H1 (cell line): Measurements from ENCODE around the gene IFTAP. TPM values are rescaled to one million over a fixed set of nuclear protein-coding genes. Genes with fewer than 3 reads are reported as not detected.

ENCODE experiments used
- CTCF ChIA-PET: fragments of 300-600 bp; sonication (Branson Sonifier 250); formaldehyde crosslinking; loops from one replicate; lab custom pipeline; 2021; ENCODE audit not compliant: partially characterized antibody; lab: Charles Lee
- POLR2A ChIA-PET: fragments of 300-600 bp; sonication (Branson Sonifier 250); formaldehyde crosslinking; loops from one replicate; lab custom pipeline; 2021; ENCODE audit warnings: inconsistent platforms; ENCODE audit not compliant: partially characterized antibody; lab: Charles Lee
- DNase-seq, 2 experiments: peaks; one replicate each; pipeline versions ENCODE4 v3.0.0 to v3.0.0-alpha.2; 2010 to 2022; ENCODE audit warnings: low spot score in 2 of 2, low read depth in 1 of 2, mixed read lengths in 1 of 2
- FAIRE-seq: peaks from 2 replicates; lab custom pipeline; 2011; peaks lifted over from hg19 to GRCh38; lab: Jason Lieb, UNC
- H2AFZ ChIP-seq: 2 replicates; pipeline ENCODE4 v1.8.1; 2012; ENCODE audit warnings: low read length, inconsistent platforms
- H2AK5ac ChIP-seq: 2 replicates; pipeline ENCODE4 v1.6.1; 2013; ENCODE audit warnings: low read depth, low read length
- H2BK120ac ChIP-seq: replicated peaks from 2 replicates; pipeline ENCODE3; 2013; ENCODE audit warnings: low read depth, low read length, inconsistent platforms
- H2BK12ac ChIP-seq: 2 replicates; pipeline ENCODE4 v1.6.1; 2013; ENCODE audit warnings: low read depth, low read length
- H2BK15ac ChIP-seq: 2 replicates; pipeline ENCODE4 v1.6.1; 2013; ENCODE audit warnings: low read length
- H2BK20ac ChIP-seq: 2 replicates; pipeline ENCODE4 v1.6.1; 2013; ENCODE audit warnings: low read length
- H2BK5ac ChIP-seq: 2 replicates; pipeline ENCODE4 v1.6.1; 2013; ENCODE audit warnings: low read depth, low read length
- H3K14ac ChIP-seq: 2 replicates; pipeline ENCODE4 v1.6.1; 2013; ENCODE audit warnings: inconsistent platforms; ENCODE audit not compliant: insufficient read length
- H3K18ac ChIP-seq: 2 replicates; pipeline ENCODE4 v1.6.1; 2013; ENCODE audit warnings: low read length; ENCODE audit errors: extremely low read depth
- H3K23ac ChIP-seq: 2 replicates; pipeline ENCODE4 v1.6.1; 2013; ENCODE audit warnings: inconsistent platforms; ENCODE audit not compliant: insufficient read length
- H3K23me2 ChIP-seq: 2 replicates; pipeline ENCODE4 v1.6.1; 2013; ENCODE audit warnings: low read depth, low read length
- H3K27ac ChIP-seq: 2 replicates; pipeline ENCODE4 v1.6.1; 2011; ENCODE audit warnings: low read depth, low read length, inconsistent platforms
- H3K27me3 ChIP-seq, 4 experiments: replicated peaks in 1 of 4; 1 replicate in 1 of 4; 2 replicates in 3 of 4; pipeline versions ENCODE4 v1.6.1 to v1.8.1; 2011 to 2013; ENCODE audit warnings: low read length in 3 of 4, mild to moderate bottlenecking in 3 of 4, inconsistent platforms in 2 of 4, mixed read lengths in 2 of 4, moderate library complexity in 1 of 4; ENCODE audit not compliant: control insufficient read depth in 3 of 4, insufficient read depth in 3 of 4; ENCODE audit errors: extremely low read depth in 1 of 4
- H3K36me3 ChIP-seq, 4 experiments: 2 replicates each; pipeline versions ENCODE4 v1.6.1 to v1.8.1; 2011 to 2013; ENCODE audit warnings: mild to moderate bottlenecking in 4 of 4, low read length in 3 of 4, moderate library complexity in 2 of 4, control low read depth in 1 of 4, inconsistent platforms in 1 of 4; ENCODE audit not compliant: insufficient read depth in 4 of 4, control insufficient read depth in 2 of 4
- H3K4ac ChIP-seq: replicated peaks from 2 replicates; pipeline ENCODE3; 2013; ENCODE audit warnings: low read length, low read depth, mixed read lengths, inconsistent platforms; ENCODE audit not compliant: insufficient read length
- H3K4me1 ChIP-seq, 4 experiments: replicated peaks in 1 of 4; 1 replicate in 1 of 4; 2 replicates in 3 of 4; pipeline versions ENCODE4 v1.6.1 to v1.8.1; 2011 to 2013; ENCODE audit warnings: low read length in 3 of 4, inconsistent platforms in 2 of 4, mixed read lengths in 1 of 4; ENCODE audit not compliant: insufficient read depth in 4 of 4, control insufficient read depth in 3 of 4
- H3K4me2 ChIP-seq, 2 experiments: 2 replicates each; pipeline versions ENCODE4 v1.6.1 to v1.8.1; 2011 to 2013; ENCODE audit warnings: low read depth in 2 of 2, low read length in 2 of 2, control low read depth in 1 of 2, inconsistent platforms in 1 of 2, mild to moderate bottlenecking in 1 of 2; ENCODE audit not compliant: insufficient read depth in 1 of 2
- H3K4me3 ChIP-seq, 4 experiments: fragments of 200-600, 300-600 bp in 1 of 4; sonication (generic), shearing (Covaris generic), sonication (Bioruptor Twin) in 1 of 4; 2 replicates each; pipeline versions ENCODE4 v1.5.1 to v1.8.1; 2011 to 2016; ENCODE audit warnings: low read length in 4 of 4, low read depth in 3 of 4, control low read depth in 2 of 4, inconsistent platforms in 2 of 4, mild to moderate bottlenecking in 2 of 4, mixed read lengths in 1 of 4, moderate library complexity in 1 of 4; ENCODE audit not compliant: insufficient read depth in 2 of 4; ENCODE audit errors: extremely low read depth in 1 of 4
- H3K56ac ChIP-seq: replicated peaks from 2 replicates; pipeline ENCODE3; 2013; ENCODE audit warnings: low read depth, mild to moderate bottlenecking, mixed read lengths, low read length, inconsistent platforms; ENCODE audit not compliant: insufficient read length
- H3K79me1 ChIP-seq: 2 replicates; pipeline ENCODE4 v1.6.1; 2013; ENCODE audit warnings: low read depth, low read length, control low read depth
- H3K79me2 ChIP-seq, 2 experiments: 2 replicates each; pipeline versions ENCODE4 v1.6.1 to v1.8.1; 2012 to 2013; ENCODE audit warnings: low read length in 2 of 2, mild to moderate bottlenecking in 2 of 2, inconsistent platforms in 1 of 2; ENCODE audit not compliant: insufficient read depth in 2 of 2, control insufficient read depth in 1 of 2
- H3K9ac ChIP-seq, 4 experiments: replicated peaks in 1 of 4; 1 replicate in 1 of 4; 2 replicates in 3 of 4; pipeline versions ENCODE4 v1.6.1 to v1.8.1; 2011 to 2013; ENCODE audit warnings: low read depth in 3 of 4, low read length in 3 of 4, control low read depth in 2 of 4, mild to moderate bottlenecking in 2 of 4, moderate library complexity in 2 of 4, inconsistent platforms in 1 of 4; ENCODE audit errors: extremely low read depth in 1 of 4
- H3K9me3 ChIP-seq, 2 experiments: 2 replicates each; pipeline versions ENCODE4 v1.6.1 to v1.8.1; 2012 to 2013; ENCODE audit warnings: mild to moderate bottlenecking in 2 of 2, moderate library complexity in 2 of 2, control low read depth in 1 of 2, inconsistent platforms in 1 of 2, low read depth in 1 of 2, low read length in 1 of 2, mixed read lengths in 1 of 2; ENCODE audit not compliant: insufficient read depth in 2 of 2
- H4K20me1 ChIP-seq, 2 experiments: replicated peaks in 1 of 2; 2 replicates each; pipeline versions ENCODE3 to v1.8.1; 2011 to 2013; ENCODE audit warnings: inconsistent platforms in 2 of 2, low read length in 2 of 2, mild to moderate bottlenecking in 1 of 2; ENCODE audit not compliant: insufficient read depth in 2 of 2, control insufficient read depth in 1 of 2
- H4K5ac ChIP-seq: 2 replicates; pipeline ENCODE4 v1.6.1; 2013; ENCODE audit warnings: low read length, low read depth, mixed read lengths, inconsistent platforms; ENCODE audit not compliant: insufficient read length
- H4K8ac ChIP-seq: 2 replicates; pipeline ENCODE4 v1.8.0; 2013; ENCODE audit warnings: mild to moderate bottlenecking, moderate library complexity, low read length, inconsistent platforms; ENCODE audit not compliant: insufficient read depth; ENCODE audit errors: extremely low read depth
- H4K91ac ChIP-seq: replicated peaks from 2 replicates; pipeline ENCODE3; 2013; ENCODE audit warnings: low read length, mixed read lengths, inconsistent platforms; ENCODE audit not compliant: insufficient read length
- CTBP2 ChIP-seq: IDR thresholded peaks from 2 replicates; pipeline ENCODE4 v1.7.0; 2011; ENCODE audit warnings: borderline replicate concordance, mild to moderate bottlenecking, moderate library complexity, mixed read lengths, low read length; ENCODE audit not compliant: insufficient read depth, insufficient read length
- CTCF ChIP-seq, 3 experiments: IDR thresholded peaks; 1 replicate in 2 of 3; 2 replicates in 1 of 3; pipeline versions ENCODE4 v1.5.1 to v1.6.1; 2011; ENCODE audit warnings: low read length in 3 of 3, mild to moderate bottlenecking in 3 of 3, inconsistent platforms in 2 of 3, low read depth in 1 of 3, moderate library complexity in 1 of 3; ENCODE audit not compliant: insufficient read depth in 1 of 3; ENCODE audit errors: control extremely low read depth in 1 of 3
- EZH2 ChIP-seq: fragments of 200-600 bp; sonication (generic); IDR thresholded peaks from 2 replicates; pipeline ENCODE4 v1.7.1; 2012; ENCODE audit warnings: low read depth, mild to moderate bottlenecking, moderate library complexity, low read length, inconsistent platforms; ENCODE audit not compliant: severe bottlenecking
- KDM4A ChIP-seq: IDR thresholded peaks from one replicate; pipeline ENCODE4 v1.7.1; 2012; ENCODE audit warnings: low read depth, mild to moderate bottlenecking, moderate library complexity, low read length, inconsistent platforms; ENCODE audit not compliant: severe bottlenecking
- NANOG ChIP-seq: IDR thresholded peaks from 2 replicates; pipeline ENCODE4 v1.6.1; 2011; ENCODE audit warnings: low read length, low read depth, mild to moderate bottlenecking, inconsistent platforms; ENCODE audit not compliant: insufficient read depth, poor library complexity, severe bottlenecking
- PHF8 ChIP-seq: fragments of 200-600 bp; sonication (generic); conservative IDR thresholded peaks from 2 replicates; pipeline ENCODE4 v1.7.1; 2012; ENCODE audit warnings: low read depth, mild to moderate bottlenecking, inconsistent platforms, low read length, moderate library complexity
- RNF2 ChIP-seq: fragments of 200-900, 300-1000 bp; sonication (generic); IDR thresholded peaks from 2 replicates; pipeline ENCODE4 v1.7.1; 2016; ENCODE audit warnings: borderline replicate concordance, low read depth, mild to moderate bottlenecking, antibody characterized with exemption, low read length; ENCODE audit not compliant: poor library complexity, severe bottlenecking; ENCODE audit errors: missing control alignments
- SIN3A ChIP-seq, 2 experiments: IDR thresholded peaks in 1 of 2; conservative IDR thresholded peaks in 1 of 2; 2 replicates each; pipeline ENCODE4 v1.6.1; 2011 to 2012; ENCODE audit warnings: low read length in 2 of 2, improper control_type of control experiment in 1 of 2, low read depth in 1 of 2, mild to moderate bottlenecking in 1 of 2
- SP1 ChIP-seq: IDR thresholded peaks from 2 replicates; pipeline ENCODE4 v1.6.1; 2011; ENCODE audit warnings: low read depth, low read length
- TAF7 ChIP-seq: optimal IDR thresholded peaks from 2 replicates; pipeline ENCODE3; 2011; ENCODE audit warnings: low read depth, mild to moderate bottlenecking, inconsistent platforms, low read length, moderate library complexity, borderline replicate concordance
- WGBS, 2 experiments: shearing (Covaris generic) in 1 of 2; methylation state at CpG; one replicate each; pipeline versions ENCODE4 v1.1.6 to v1.1.7; 2013 to 2015; ENCODE audit warnings: low lambda C conversion rate in 2 of 2, mixed read lengths in 2 of 2, inconsistent platforms in 1 of 2, low coverage in 1 of 2, missing lambda C conversion rate in 1 of 2; ENCODE audit not compliant: insufficient replicate concordance in 2 of 2, insufficient coverage in 1 of 2, insufficient read length in 1 of 2; ENCODE audit errors: extremely low coverage in 1 of 2, missing lambda C conversion rate in 1 of 2; 5-methylcytosine and 5-hydroxymethylcytosine counted together
- polyA plus RNA-seq, 7 experiments: library from polyadenylated mRNA; depleted of rRNA in 3 of 7; stranded (reverse) in 5 of 7; unstranded in 2 of 7; fragments of >200 nt in 5 of 7; fragments of 200-250 nt in 2 of 7; gene quantifications; 1 replicate in 5 of 7; 2 replicates in 1 of 7; 4 replicates in 1 of 7; pipeline versions ENCODE4 v1.2.1 to v1.2.3, GENCODE V29; 2011 to 2013; ENCODE audit warnings: missing spikeins in 2 of 7, mixed read lengths in 2 of 7
- total RNA-seq: library from RNA; stranded (reverse); fragmentation: NEBNext Ultra II Directional; extraction: Animal tissue kit (Norgen Biotek cat#: 25700); gene quantifications from 2 replicates; pipeline ENCODE4 v1.2.1, GENCODE V29; 2021

Gene IFTAP
- total and polyA plus RNA-seq, 2 of the 8 experiments (the other 6 are each of a cell fraction or from before 2014, with no cell fraction given), result 21.2 to 23.9 TPM

GRCh38 chr11:36601155-36601554, 6.9 kb downstream of the IFTAP start:
- no peak overlapping the region for H2AK5ac ChIP-seq
- H3K4me1 ChIP-seq, result no peaks in the 10 kb centered on the region; a peak in 1 of 7 replicates
- no peak overlapping the region for H2BK5ac ChIP-seq
- no peaks in the 10 kb centered on the region for H3K9me3 ChIP-seq
- DNase-seq (no peak), FAIRE-seq (no peak)
- no peak overlapping the region for H3K9ac ChIP-seq
- H2BK20ac ChIP-seq, result no peak overlapping the region
- no peak overlapping the region for H4K8ac ChIP-seq
- no peak overlapping the region for H3K27ac ChIP-seq
- H2BK15ac ChIP-seq, result no peak overlapping the region
- H3K79me1 ChIP-seq, result no peaks in the 10 kb centered on the region
- H3K4me3 ChIP-seq, result no peak overlapping the region
- H3K23ac ChIP-seq, result no peak overlapping the region
- no peaks in the 10 kb centered on the region for H3K36me3 ChIP-seq
- H3K14ac ChIP-seq, result no peak overlapping the region
- no peak overlapping the region for H2BK12ac ChIP-seq
- no peak overlapping the region for H3K18ac ChIP-seq
- H4K91ac ChIP-seq, result no peak overlapping the region
- no peak overlapping the region for H2BK120ac ChIP-seq
- no peak overlapping the region for H3K56ac ChIP-seq
- 87% methylated on average over 2 of the region's 2 CpGs; no CpG with 5 or more reads in 1 of the 2 experiments for WGBS, 2 experiments
- no peaks in the 10 kb centered on the region for H3K27me3 ChIP-seq
- CTCF ChIA-PET, result no interaction called here
- H4K5ac ChIP-seq, result no peak overlapping the region
- H3K4ac ChIP-seq, result no peak overlapping the region
- H4K20me1 ChIP-seq, result no peaks in the 10 kb centered on the region
- no peaks in the 10 kb centered on the region for H3K23me2 ChIP-seq
- POLR2A ChIA-PET, result no interaction called here
- H3K79me2 ChIP-seq, result no peaks in the 10 kb centered on the region
- no peak overlapping the region for H2AFZ ChIP-seq
- no peak overlapping the region for H3K4me2 ChIP-seq
- TF ChIP-seq SIN3A (conservative IDR thresholded peaks at IDR 0.05 in 1 of 2, IDR thresholded peaks at IDR 0.05 in 1 of 2; ENCODE audit: low read depth in 1 of 2, low read length in 2 of 2), result no peak
- TF ChIP-seq RNF2, result no peak
- no peak for TF ChIP-seq SP1
- TF ChIP-seq KDM4A, result no peak
- no peak for TF ChIP-seq CTCF (IDR thresholded peaks at IDR 0.05; ENCODE audit: control extremely low read depth in 1 of 3, insufficient read depth in 1 of 3, low read depth in 1 of 3, low read length in 3 of 3)
- no peak for TF ChIP-seq PHF8
- no peak for TF ChIP-seq EZH2
- TF ChIP-seq NANOG, result no peak
- TF ChIP-seq CTBP2, result no peak
- no peak for TF ChIP-seq TAF7
